Mesendoderm (in vitro differentiated cells): ENCODE data around the gene SNAPC4. TPM values are rescaled to one million over a fixed set of nuclear protein-coding genes. Genes with fewer than 3 reads are reported as not detected.

Experiments used
- DNase-seq: peaks from one replicate; pipeline ENCODE4 v3.0.0; 2013
- H2AK5ac ChIP-seq: 2 replicates; pipeline ENCODE4 v1.6.1; 2013; ENCODE audit warnings: low read length, inconsistent platforms
- H2BK120ac ChIP-seq: 2 replicates; pipeline ENCODE4 v1.6.1; 2013; ENCODE audit warnings: low read depth, mild to moderate bottlenecking, low read length, moderate library complexity, mixed read lengths
- H2BK15ac ChIP-seq: replicated peaks from 2 replicates; pipeline ENCODE4 v1.6.1; 2013; ENCODE audit warnings: low read depth, mild to moderate bottlenecking, moderate library complexity
- H2BK5ac ChIP-seq: 2 replicates; pipeline ENCODE4 v1.6.1; 2013; ENCODE audit warnings: low read length, inconsistent platforms
- H3K18ac ChIP-seq: 2 replicates; pipeline ENCODE4 v1.6.1; 2013; ENCODE audit warnings: mild to moderate bottlenecking, low read length, mixed read lengths
- H3K23ac ChIP-seq: one replicate; pipeline ENCODE4 v1.6.1; 2013; ENCODE audit warnings: low read length
- H3K27ac ChIP-seq: 2 replicates; pipeline ENCODE4 v1.5.1; 2013; ENCODE audit warnings: low read depth, mild to moderate bottlenecking, inconsistent platforms, low read length, moderate library complexity
- H3K27me3 ChIP-seq: 2 replicates; pipeline ENCODE4 v1.6.1; 2013; ENCODE audit warnings: low read length, control low read depth, mild to moderate bottlenecking, inconsistent platforms; ENCODE audit not compliant: insufficient read depth, poor library complexity
- H3K36me3 ChIP-seq: 2 replicates; pipeline ENCODE4 v1.6.1; 2013; ENCODE audit warnings: low read length, inconsistent platforms; ENCODE audit not compliant: control insufficient read depth, insufficient read depth
- H3K4ac ChIP-seq: one replicate; pipeline ENCODE4 v1.6.1; 2013; ENCODE audit warnings: low read depth, mild to moderate bottlenecking, low read length, moderate library complexity
- H3K4me1 ChIP-seq: 2 replicates; pipeline ENCODE4 v1.6.1; 2013; ENCODE audit warnings: low read depth, low read length, inconsistent platforms; ENCODE audit not compliant: control insufficient read depth
- H3K4me2 ChIP-seq: 2 replicates; pipeline ENCODE4 v1.6.1; 2013; ENCODE audit warnings: low read length
- H3K4me3 ChIP-seq: 2 replicates; pipeline ENCODE4 v1.5.1; 2013; ENCODE audit warnings: mild to moderate bottlenecking, low read length
- H3K56ac ChIP-seq: one replicate; pipeline ENCODE4 v1.6.1; 2013; ENCODE audit warnings: low read length
- H3K79me1 ChIP-seq: 2 replicates; pipeline ENCODE4 v1.6.1; 2013; ENCODE audit warnings: low read length, inconsistent platforms
- H3K79me2 ChIP-seq: 2 replicates; pipeline ENCODE4 v1.6.1; 2013; ENCODE audit warnings: mild to moderate bottlenecking, low read length; ENCODE audit not compliant: control insufficient read depth, insufficient read depth
- H3K9ac ChIP-seq: 2 replicates; pipeline ENCODE4 v1.6.1; 2013; ENCODE audit warnings: low read length, inconsistent platforms
- H4K5ac ChIP-seq: one replicate; pipeline ENCODE4 v1.6.1; 2013; ENCODE audit warnings: low read length
- H4K8ac ChIP-seq: one replicate; pipeline ENCODE4 v1.6.1; 2013; ENCODE audit warnings: low read depth, mild to moderate bottlenecking, control low read depth, low read length, moderate library complexity
- WGBS: extraction: QIAGEN DNeasy Blood & Tissue Kit; methylation state at CpG from one replicate; pipeline ENCODE4 v1.1.7; 2013; ENCODE audit warnings: low lambda C conversion rate, missing lambda C conversion rate; ENCODE audit not compliant: insufficient coverage; ENCODE audit errors: extremely low coverage; 5-methylcytosine and 5-hydroxymethylcytosine counted together
- polyA plus RNA-seq, 2 experiments: library from polyadenylated mRNA; stranded (reverse); fragments of 200-250 nt; gene quantifications; one replicate each; pipeline ENCODE4 v1.2.3, GENCODE V29; 2013

SNAPC4 gene
- 12.5 TPM for polyA plus RNA-seq (2013, experiment 1 of 2)
- polyA plus RNA-seq (2013, experiment 2 of 2), result 12.5 TPM

GRCh38 chr9:136400038-136400834 is at the start of gene SNAPC4:
Gene SNAPC4, minus strand, starts transcription at chr9:136400170. Its CDS starts 1,742 bp downstream, at chr9:136398428.
- H3K56ac ChIP-seq, result peak within 1 kb of the TSS; percentile 96
- WGBS, result no CpG with 5 or more reads among the region's 71 CpGs
- H3K9ac ChIP-seq, result peak within 1 kb of the TSS; percentile 97
- peak within 1 kb of the TSS; percentile 93 for H3K4me3 ChIP-seq
- peak within 1 kb of the TSS; percentile 8 for H3K4ac ChIP-seq
- H3K23ac ChIP-seq, result peak within 1 kb of the TSS; percentile 3
- peak within 1 kb of the TSS; percentile 6 for H3K18ac ChIP-seq
- H2AK5ac ChIP-seq, result no peak within 1 kb of the TSS
- peaks cover 22% of the 10 kb centered on the region for H3K79me2 ChIP-seq
- H2BK120ac ChIP-seq, result no peak within 1 kb of the TSS
- peak within 1 kb of the TSS; percentile 90 for H3K4me2 ChIP-seq
- H4K8ac ChIP-seq, result no peak within 1 kb of the TSS
- H3K27ac ChIP-seq, result peak within 1 kb of the TSS; percentile 26
- H4K5ac ChIP-seq, result no peak within 1 kb of the TSS
- peaks cover 2% of the 10 kb centered on the region for H3K4me1 ChIP-seq
- peaks cover 15% of the 10 kb centered on the region for H3K36me3 ChIP-seq
- no peaks in the 10 kb centered on the region for H3K27me3 ChIP-seq
- H2BK15ac ChIP-seq, result no peak within 1 kb of the TSS
- peak; percentile 93 for DNase-seq
- no peak within 1 kb of the TSS for H2BK5ac ChIP-seq
- peaks cover 18% of the 10 kb centered on the region for H3K79me1 ChIP-seq

DNA sequence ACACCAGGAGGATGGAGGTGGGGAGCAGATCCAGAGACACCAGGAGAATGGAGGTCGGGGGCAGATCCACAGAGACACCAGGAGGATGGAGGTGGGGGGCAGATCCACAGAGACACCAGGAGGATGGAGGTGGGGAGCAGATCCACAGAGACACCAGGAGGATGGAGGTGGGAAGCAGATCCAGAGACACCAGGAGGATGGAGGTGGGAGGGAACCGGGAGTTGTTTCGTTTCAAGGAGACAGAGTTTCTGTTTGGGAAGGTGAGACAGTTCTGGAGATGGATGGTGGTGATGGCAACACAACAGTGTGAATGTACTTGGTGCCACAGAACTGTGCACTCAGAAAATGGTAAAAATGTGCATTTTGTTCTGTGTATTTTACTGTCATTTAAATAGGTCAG is 48.7 kb upstream of the SNAPC4 start:
- Histone ChIP-seq H3K9ac (no peak overlapping the region), H2AK5ac (no peak overlapping the region), H3K56ac (no peak overlapping the region), H2BK120ac (no peak overlapping the region), H3K27ac (no peak overlapping the region), H2BK5ac (no peak overlapping the region), H3K4me1 (no peaks in the 10 kb centered on the region), H4K5ac (no peak overlapping the region), H2BK15ac (no peak overlapping the region), H3K79me1 (no peaks in the 10 kb centered on the region), H3K79me2 (no peaks in the 10 kb centered on the region), H3K4ac (no peak overlapping the region), H3K4me2 (no peak overlapping the region), H3K27me3 (no peaks in the 10 kb centered on the region), H4K8ac (no peak overlapping the region), H3K18ac (no peak overlapping the region), H3K36me3 (peaks cover 22% of the 10 kb centered on the region), H3K4me3 (no peak overlapping the region), H3K23ac (no peak overlapping the region)
- DNase-seq, result no peak
- WGBS, result no CpG with 5 or more reads among the region's 3 CpGs

DNA sequence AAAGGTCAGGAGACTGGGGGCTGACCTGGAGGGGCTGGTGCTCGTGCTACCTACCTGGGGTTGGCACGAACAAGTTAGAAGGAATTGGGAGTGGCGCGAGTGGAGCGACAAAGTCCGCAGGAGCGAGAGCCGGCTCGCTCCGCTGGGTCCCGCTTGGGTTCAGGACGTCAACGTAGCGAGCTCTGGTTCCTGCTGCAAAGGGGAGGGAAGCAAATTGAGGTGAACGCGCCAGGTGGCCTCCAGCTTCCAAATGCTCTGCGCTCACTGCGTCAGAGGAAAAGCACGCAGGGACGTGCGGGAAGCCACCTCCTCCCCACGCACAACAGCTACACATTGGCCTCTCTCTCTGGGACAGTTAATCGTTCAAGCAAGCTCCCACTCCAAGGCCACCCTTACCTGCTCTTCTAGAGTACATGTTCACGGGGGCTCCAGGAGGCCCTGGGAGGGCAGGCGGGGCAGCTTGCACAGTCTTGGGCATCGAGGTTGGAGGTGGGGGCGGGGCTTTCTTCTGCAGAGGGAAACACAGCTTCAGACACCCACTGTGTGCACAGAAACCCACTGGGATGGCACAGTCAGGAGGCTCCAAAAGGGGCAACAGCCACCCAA is 47.3 kb upstream of the SNAPC4 start:
- no peak overlapping the region for H3K9ac ChIP-seq

DNA sequence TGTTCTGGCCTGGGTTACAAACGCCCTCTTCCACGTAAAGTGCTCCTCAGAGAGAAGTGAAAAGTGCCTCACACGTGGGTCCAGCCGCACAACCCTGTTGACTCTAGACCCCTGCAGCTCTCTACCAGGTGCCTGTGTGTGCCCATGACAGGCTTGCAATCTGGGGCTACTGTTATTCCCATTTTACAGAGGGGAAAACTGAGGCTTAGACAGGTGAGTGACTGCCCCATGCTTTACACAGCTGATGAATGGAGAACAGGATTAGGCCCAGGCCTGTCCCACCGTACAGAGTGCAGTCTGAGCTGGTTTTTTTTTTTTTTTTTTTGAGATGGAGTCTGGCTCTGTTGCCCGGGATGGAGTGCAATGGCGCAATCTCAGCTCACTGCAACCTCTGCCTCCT is 45.8 kb upstream of the SNAPC4 start:
- no peak overlapping the region for H3K4me3 ChIP-seq
- no peak overlapping the region for H4K8ac ChIP-seq
- no peaks in the 10 kb centered on the region for H3K79me1 ChIP-seq
- WGBS, result no CpG with 5 or more reads among the region's 7 CpGs
- H2AK5ac ChIP-seq, result no peak overlapping the region
- no peak overlapping the region for H3K56ac ChIP-seq
- H3K23ac ChIP-seq, result no peak overlapping the region
- H2BK15ac ChIP-seq, result no peak overlapping the region
- no peak overlapping the region for H3K9ac ChIP-seq
- no peak overlapping the region for H3K18ac ChIP-seq
- peaks cover 18% of the 10 kb centered on the region for H3K36me3 ChIP-seq
- no peaks in the 10 kb centered on the region for H3K27me3 ChIP-seq
- no peak overlapping the region for H2BK120ac ChIP-seq
- H3K4me1 ChIP-seq, result no peaks in the 10 kb centered on the region
- no peak for DNase-seq
- no peak overlapping the region for H3K27ac ChIP-seq
- H3K4me2 ChIP-seq, result no peak overlapping the region
- H4K5ac ChIP-seq, result no peak overlapping the region
- H3K4ac ChIP-seq, result no peak overlapping the region
- no peak overlapping the region for H2BK5ac ChIP-seq
- no peaks in the 10 kb centered on the region for H3K79me2 ChIP-seq

More for the DNA sequence above, 47.3 kb upstream of the SNAPC4 start:
- Histone ChIP-seq H3K27ac (no peak overlapping the region), H3K23ac (no peak overlapping the region), H2BK15ac (no peak overlapping the region), H4K5ac (no peak overlapping the region), H3K56ac (no peak overlapping the region), H3K36me3 (peaks cover 19% of the 10 kb centered on the region), H3K4me1 (no peaks in the 10 kb centered on the region), H3K79me2 (no peaks in the 10 kb centered on the region), H3K27me3 (no peaks in the 10 kb centered on the region), H2BK5ac (no peak overlapping the region), H3K4ac (no peak overlapping the region), H2BK120ac (no peak overlapping the region), H3K79me1 (no peaks in the 10 kb centered on the region), H3K18ac (no peak overlapping the region), H4K8ac (no peak overlapping the region), H3K4me2 (no peak overlapping the region), H2AK5ac (no peak overlapping the region), H3K4me3 (no peak overlapping the region)
- no CpG with 5 or more reads among the region's 27 CpGs for WGBS
- DNase-seq, result no peak

DNA sequence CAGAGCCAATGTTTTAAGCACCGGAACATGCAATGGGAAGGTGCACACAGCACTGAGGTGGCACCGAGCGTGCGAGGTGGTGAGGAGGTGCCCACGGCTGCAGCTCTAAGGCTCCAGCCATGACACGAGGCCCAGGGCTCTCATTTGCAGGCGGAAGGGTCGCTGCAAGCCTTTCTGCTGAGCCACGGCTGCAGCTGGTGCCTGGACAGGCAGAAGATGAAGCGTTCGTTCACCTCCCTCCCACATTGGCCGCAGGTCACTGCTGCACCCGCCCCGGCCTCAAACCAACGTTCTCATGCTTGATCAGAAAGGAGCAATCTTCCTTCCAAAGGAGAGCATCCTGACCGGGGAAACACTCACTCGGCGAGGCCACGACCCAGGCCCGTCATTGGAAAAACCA is 44.1 kb upstream of the SNAPC4 start:
- H3K79me1 ChIP-seq, result no peaks in the 10 kb centered on the region
- no peak overlapping the region for H3K27ac ChIP-seq
- no peak overlapping the region for H3K4me3 ChIP-seq
- H2BK15ac ChIP-seq, result no peak overlapping the region
- H2BK120ac ChIP-seq, result no peak overlapping the region
- peaks cover 14% of the 10 kb centered on the region for H3K36me3 ChIP-seq
- H4K5ac ChIP-seq, result no peak overlapping the region
- H3K18ac ChIP-seq, result no peak overlapping the region
- no peaks in the 10 kb centered on the region for H3K4me1 ChIP-seq
- H3K23ac ChIP-seq, result no peak overlapping the region
- no peaks in the 10 kb centered on the region for H3K79me2 ChIP-seq
- H3K27me3 ChIP-seq, result no peaks in the 10 kb centered on the region
- no peak overlapping the region for H4K8ac ChIP-seq
- no peak overlapping the region for H2BK5ac ChIP-seq
- no peak overlapping the region for H3K4ac ChIP-seq
- no peak overlapping the region for H3K56ac ChIP-seq
- DNase-seq, result no peak
- no CpG with 5 or more reads among the region's 20 CpGs for WGBS
- no peak overlapping the region for H2AK5ac ChIP-seq
- no peak overlapping the region for H3K9ac ChIP-seq
- H3K4me2 ChIP-seq, result no peak overlapping the region
